Fibroblast of gingiva (primary cell): Measurements from ENCODE around the gene DUS2.

Experiments
- DNase-seq: peaks from one replicate; pipeline ENCODE4 v3.0.0-alpha.2; 2011; ENCODE audit warnings: low read depth

DUS2 gene

GRCh38 chr16:68126395-68126794 lies 103.3 kb downstream of the DUS2 start:
- no peak for DNase-seq

DNA sequence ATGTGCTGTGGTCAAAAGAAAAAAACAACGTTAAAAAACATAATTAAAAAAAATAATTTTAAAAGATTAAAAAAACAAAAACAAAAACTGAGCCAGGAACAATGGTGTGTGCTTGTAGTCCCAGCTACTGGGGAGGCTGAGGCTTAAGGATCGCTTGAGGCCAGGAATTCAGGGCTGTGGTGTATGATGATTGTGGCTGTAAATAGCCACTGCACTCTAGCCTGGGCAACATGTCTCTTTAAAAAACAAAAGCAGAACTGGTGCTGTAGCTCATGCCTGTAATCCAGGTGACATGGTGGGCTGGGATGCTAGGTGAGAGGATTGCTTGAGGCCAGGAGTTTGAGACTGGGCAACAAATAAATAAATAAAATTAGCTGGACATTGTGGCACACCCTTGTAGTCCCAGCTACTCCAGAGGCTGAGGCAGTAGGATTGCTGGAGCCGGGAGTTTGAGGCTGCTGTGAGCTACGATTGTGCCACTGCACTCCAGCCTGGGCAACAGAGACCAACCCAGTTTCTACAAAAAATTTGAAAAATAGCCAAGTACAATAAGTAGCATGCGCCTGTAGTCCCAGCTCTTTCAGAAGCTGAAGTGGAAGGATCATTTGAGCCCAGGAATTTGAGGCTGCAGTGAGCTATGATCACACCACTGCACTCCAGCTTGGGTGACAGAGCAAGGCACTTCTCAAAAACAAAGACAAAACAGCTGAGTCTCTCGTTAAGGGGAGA lies 105.7 kb downstream of the DUS2 start:
- DNase-seq = peak; percentile 73
